WTC11 (cell line): Measurements from ENCODE around the gene TIGIT. TPM values are rescaled to one million over a fixed set of nuclear protein-coding genes. Genes with fewer than 3 reads are reported as not detected.

Experiments
- ATAC-seq: fragments of 200-7000 bp; cut with Tn5 transposase; 2 replicates; pipeline ENCODE4 v1.10.0; 2021; ENCODE audit warnings: mild to moderate bottlenecking, moderate library complexity
- CTCF ChIA-PET: fragments of 300-600 bp; sonication (Branson Sonifier 250); formaldehyde crosslinking; loops from one replicate; lab custom pipeline; 2021; ENCODE audit warnings: antibody characterized with exemption; lab: Charles Lee
- POLR2A ChIA-PET: fragments of 350-600 bp; sonication (Branson Sonifier 250); formaldehyde crosslinking; loops from one replicate; lab custom pipeline; 2021; ENCODE audit warnings: antibody characterized with exemption; lab: Charles Lee
- DNase-seq: peaks from one replicate; pipeline ENCODE4 v3.0.0; 2021; ENCODE audit warnings: low spot score
- H3K27ac Mint-ChIP-seq: 2 replicates; pipeline ENCODE4 v1.8.0; 2021; ENCODE audit warnings: mixed read lengths
- H3K27me3 Mint-ChIP-seq: 2 replicates; pipeline ENCODE4 v1.8.0; 2021; ENCODE audit warnings: low read depth, mild to moderate bottlenecking, moderate library complexity, mixed read lengths
- H3K36me3 Mint-ChIP-seq: 2 replicates; pipeline ENCODE4 v1.8.0; 2021; ENCODE audit warnings: mixed read lengths
- H3K4me1 Mint-ChIP-seq: 2 replicates; pipeline ENCODE4 v1.8.0; 2022; ENCODE audit warnings: mixed read lengths
- H3K4me3 Mint-ChIP-seq: 2 replicates; pipeline ENCODE4 v1.8.0; 2021; ENCODE audit warnings: mild to moderate bottlenecking, moderate library complexity, mixed read lengths
- H3K9me3 Mint-ChIP-seq: 2 replicates; pipeline ENCODE4 v1.8.0; 2021; ENCODE audit warnings: mixed read lengths
- AFF4 ChIP-seq: sonication (generic); formaldehyde crosslinking; IDR thresholded peaks from 2 replicates; pipeline ENCODE4 v1.8.1; 2023; ENCODE audit warnings: mild to moderate bottlenecking, missing genetic modification reagents, borderline replicate concordance
- ESRRA ChIP-seq: sonication (generic); formaldehyde crosslinking; IDR thresholded peaks from 2 replicates; pipeline ENCODE4 v1.8.1; 2022; ENCODE audit warnings: mild to moderate bottlenecking, missing genetic modification reagents, borderline replicate concordance
- ETV6 ChIP-seq: sonication (generic); formaldehyde crosslinking; IDR thresholded peaks from 2 replicates; pipeline ENCODE4 v1.8.1; 2022; ENCODE audit warnings: mild to moderate bottlenecking, missing genetic modification reagents
- MLX ChIP-seq: sonication (generic); formaldehyde crosslinking; IDR thresholded peaks from 2 replicates; pipeline ENCODE4 v1.8.1; 2023; ENCODE audit warnings: mild to moderate bottlenecking, missing genetic modification reagents, moderate library complexity
- NFYB ChIP-seq: sonication (generic); formaldehyde crosslinking; conservative IDR thresholded peaks from 2 replicates; pipeline ENCODE4 v1.8.0; 2022; ENCODE audit warnings: low read depth, missing genetic modification reagents
- OVOL2 ChIP-seq: fragments of 250-450 bp; sonication (Bioruptor Pico); IDR thresholded peaks from 2 replicates; pipeline ENCODE4 v1.9.0; 2021; ENCODE audit warnings: mild to moderate bottlenecking, borderline replicate concordance
- PRRX2 ChIP-seq: fragments of 250-450 bp; sonication (Bioruptor Pico); IDR thresholded peaks from 2 replicates; pipeline ENCODE4 v1.8.0; 2021; ENCODE audit warnings: mild to moderate bottlenecking
- TEAD1 ChIP-seq: sonication (generic); formaldehyde crosslinking; IDR thresholded peaks from 2 replicates; pipeline ENCODE4 v1.8.0; 2022; ENCODE audit warnings: mild to moderate bottlenecking, missing genetic modification reagents
- ZBTB43 ChIP-seq: sonication (generic); formaldehyde crosslinking; IDR thresholded peaks from 2 replicates; pipeline ENCODE4 v1.8.1; 2023; ENCODE audit warnings: mild to moderate bottlenecking, missing genetic modification reagents
- ZNF138 ChIP-seq: sonication (generic); formaldehyde crosslinking; conservative IDR thresholded peaks from 2 replicates; pipeline ENCODE4 v1.8.1; 2022; ENCODE audit warnings: mild to moderate bottlenecking, moderate library complexity, missing genetic modification reagents
- ZNF317 ChIP-seq: sonication (generic); formaldehyde crosslinking; IDR thresholded peaks from 2 replicates; pipeline ENCODE4 v1.8.1; 2023; ENCODE audit warnings: low read depth, mild to moderate bottlenecking, moderate library complexity, missing genetic modification reagents, borderline replicate concordance
- ZNF396 ChIP-seq: fragments of 250-450 bp; sonication (Bioruptor Pico); IDR thresholded peaks from 2 replicates; pipeline ENCODE4 v1.8.0; 2021; ENCODE audit warnings: mild to moderate bottlenecking, moderate library complexity, borderline replicate concordance
- ZNF416 ChIP-seq: fragments of 250-450 bp; sonication (Bioruptor Pico); IDR thresholded peaks from 2 replicates; pipeline ENCODE4 v1.9.0; 2021; ENCODE audit warnings: mild to moderate bottlenecking, inconsistent platforms
- ZNF425 ChIP-seq: fragments of 250-450 bp; sonication (Bioruptor Pico); conservative IDR thresholded peaks from 2 replicates; pipeline ENCODE4 v1.9.0; 2021; ENCODE audit warnings: mild to moderate bottlenecking
- total RNA-seq: library from RNA; stranded (reverse); gene quantifications from 3 replicates; pipeline ENCODE4 v1.2.3, GENCODE V29; 2021
- TF ChIP-seq, protein P1 (sequence below): fragments of 250-450 bp; sonication (Bioruptor Pico); IDR thresholded peaks from 2 replicates; pipeline ENCODE4 v2.1.2; 2022; ENCODE audit warnings: mild to moderate bottlenecking, moderate library complexity
- TF ChIP-seq, protein P2 (sequence below): sonication (generic); formaldehyde crosslinking; IDR thresholded peaks from 2 replicates; pipeline ENCODE4 v1.8.1; 2022; ENCODE audit warnings: mild to moderate bottlenecking, moderate library complexity, missing genetic modification reagents
- TF ChIP-seq, protein P3 (sequence below): fragments of 250-450 bp; sonication (Bioruptor Pico); IDR thresholded peaks from 2 replicates; pipeline ENCODE4 v1.8.0; 2021; ENCODE audit warnings: mild to moderate bottlenecking

The TIGIT gene
- total RNA-seq, 1 experiment from 2014 or later = 0.04 TPM

GRCh38 chr3:114351123-114351821, 57.4 kb downstream of the TIGIT start (continued):
- no peak for TF ChIP-seq ZNF138 (CRISPR knock-in tag)
- TF ChIP-seq, protein P1, sequence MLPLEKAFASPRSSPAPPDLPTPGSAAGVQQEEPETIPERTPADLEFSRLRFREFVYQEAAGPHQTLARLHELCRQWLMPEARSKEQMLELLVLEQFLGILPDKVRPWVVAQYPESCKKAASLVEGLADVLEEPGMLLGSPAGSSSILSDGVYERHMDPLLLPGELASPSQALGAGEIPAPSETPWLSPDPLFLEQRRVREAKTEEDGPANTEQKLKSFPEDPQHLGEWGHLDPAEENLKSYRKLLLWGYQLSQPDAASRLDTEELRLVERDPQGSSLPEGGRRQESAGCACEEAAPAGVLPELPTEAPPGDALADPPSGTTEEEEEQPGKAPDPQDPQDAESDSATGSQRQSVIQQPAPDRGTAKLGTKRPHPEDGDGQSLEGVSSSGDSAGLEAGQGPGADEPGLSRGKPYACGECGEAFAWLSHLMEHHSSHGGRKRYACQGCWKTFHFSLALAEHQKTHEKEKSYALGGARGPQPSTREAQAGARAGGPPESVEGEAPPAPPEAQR (CRISPR knock-in tag) = no peak
- TF ChIP-seq, protein P2, sequence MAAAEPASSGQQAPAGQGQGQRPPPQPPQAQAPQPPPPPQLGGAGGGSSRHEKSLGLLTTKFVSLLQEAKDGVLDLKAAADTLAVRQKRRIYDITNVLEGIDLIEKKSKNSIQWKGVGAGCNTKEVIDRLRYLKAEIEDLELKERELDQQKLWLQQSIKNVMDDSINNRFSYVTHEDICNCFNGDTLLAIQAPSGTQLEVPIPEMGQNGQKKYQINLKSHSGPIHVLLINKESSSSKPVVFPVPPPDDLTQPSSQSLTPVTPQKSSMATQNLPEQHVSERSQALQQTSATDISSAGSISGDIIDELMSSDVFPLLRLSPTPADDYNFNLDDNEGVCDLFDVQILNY (CRISPR knock-in tag) = no peak
- no peak for TF ChIP-seq ZNF416 (CRISPR knock-in tag)
- TF ChIP-seq ZNF425 (CRISPR knock-in tag) = no peak
- TF ChIP-seq, protein P3, sequence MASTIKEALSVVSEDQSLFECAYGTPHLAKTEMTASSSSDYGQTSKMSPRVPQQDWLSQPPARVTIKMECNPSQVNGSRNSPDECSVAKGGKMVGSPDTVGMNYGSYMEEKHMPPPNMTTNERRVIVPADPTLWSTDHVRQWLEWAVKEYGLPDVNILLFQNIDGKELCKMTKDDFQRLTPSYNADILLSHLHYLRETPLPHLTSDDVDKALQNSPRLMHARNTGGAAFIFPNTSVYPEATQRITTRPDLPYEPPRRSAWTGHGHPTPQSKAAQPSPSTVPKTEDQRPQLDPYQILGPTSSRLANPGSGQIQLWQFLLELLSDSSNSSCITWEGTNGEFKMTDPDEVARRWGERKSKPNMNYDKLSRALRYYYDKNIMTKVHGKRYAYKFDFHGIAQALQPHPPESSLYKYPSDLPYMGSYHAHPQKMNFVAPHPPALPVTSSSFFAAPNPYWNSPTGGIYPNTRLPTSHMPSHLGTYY (CRISPR knock-in tag) = no peak
- TF ChIP-seq ZNF396 (CRISPR knock-in tag) = no peak

DNA sequence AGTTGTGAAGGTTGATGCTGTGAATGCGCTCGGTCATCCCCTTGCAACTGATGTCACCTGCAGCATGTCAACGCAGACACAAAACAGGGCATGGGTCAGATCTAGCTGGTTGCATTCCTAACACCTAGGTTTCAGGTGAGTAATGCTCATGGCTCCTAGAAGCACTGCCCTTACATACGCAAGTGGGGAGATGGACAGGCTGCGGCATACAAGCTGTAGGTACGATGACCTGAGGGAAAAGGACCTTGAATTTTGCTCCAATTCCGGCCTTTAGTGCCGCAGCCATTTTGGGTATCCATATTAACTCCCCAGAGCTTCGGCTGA, 58.0 kb downstream of the TIGIT start:
- POLR2A ChIA-PET = no interaction called here
- no peaks in the 10 kb centered on the region for H3K4me1 Mint-ChIP-seq
- no peak for ATAC-seq
- no peak for TF ChIP-seq NFYB (CRISPR knock-in tag)
- no peak for TF ChIP-seq TEAD1 (CRISPR knock-in tag)
- no peak for TF ChIP-seq PRRX2 (CRISPR knock-in tag)
- TF ChIP-seq ZNF317 (CRISPR knock-in tag) = no peak
- TF ChIP-seq, all 79 proteins: peak for 0
- CTCF ChIA-PET = interaction anchor here (1.3 kb wide), 1 partner anchor 16 kb away, joined by 3 read pairs; no protein-coding TSS in a partner anchor
- no peak overlapping the region for H3K27ac Mint-ChIP-seq
- no peaks in the 10 kb centered on the region for H3K9me3 Mint-ChIP-seq
- H3K4me3 Mint-ChIP-seq = no peak overlapping the region
- no peaks in the 10 kb centered on the region for H3K27me3 Mint-ChIP-seq
- no peak for DNase-seq
- no peaks in the 10 kb centered on the region for H3K36me3 Mint-ChIP-seq

- ChIA-PET CTCF (interaction anchor here (0.7 to 2.2 kb wide), 7 partner anchors 15 to 65 kb away, joined by 3 to 12 read pairs (median 4); no protein-coding TSS in a partner anchor), POLR2A (no interaction called here)
- Mint-ChIP-seq H3K36me3 (no peaks in the 10 kb centered on the region), H3K4me3 (no peak overlapping the region), H3K27me3 (no peaks in the 10 kb centered on the region), H3K4me1 (peaks cover 5% of the 10 kb centered on the region), H3K9me3 (no peaks in the 10 kb centered on the region), H3K27ac (no peak overlapping the region)
- ATAC-seq (no peak), DNase-seq (no peak)
- TF ChIP-seq OVOL2 (CRISPR knock-in tag) = no peak
- TF ChIP-seq ZBTB43 = no peak
- TF ChIP-seq ETV6 (CRISPR knock-in tag) = no peak
- TF ChIP-seq AFF4 (CRISPR knock-in tag) = no peak
- TF ChIP-seq ESRRA (CRISPR knock-in tag) = no peak
- TF ChIP-seq MLX = no peak
Measured at GRCh38 chr3:114355653-114356052, 61.8 kb downstream of the TIGIT start.
